ENCODE measurements around the gene ESD.

DNA sequence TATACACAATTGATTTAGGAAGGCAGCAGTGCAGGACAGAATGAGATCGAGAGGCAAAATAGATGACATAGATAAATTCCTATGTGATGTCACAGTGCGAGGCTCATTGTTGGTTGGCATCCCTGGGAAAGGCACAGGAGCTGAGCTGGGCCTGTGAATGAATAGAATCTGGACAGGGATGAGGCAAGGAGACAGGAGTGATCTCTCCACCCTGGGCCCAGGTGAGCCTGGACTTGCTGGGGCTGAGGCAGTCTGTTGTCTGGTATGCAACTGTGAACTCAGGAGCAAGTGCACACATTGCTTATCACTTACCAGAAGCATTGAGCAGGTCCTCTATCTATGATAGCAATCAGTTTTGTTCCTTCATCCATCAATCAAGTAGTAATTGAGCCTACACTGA, 48.2 kb upstream of the ESD start:
- no peak for TF ChIP-seq POLR2A (IDR thresholded peaks at IDR 0.05)
- TF ChIP-seq, protein P1, sequence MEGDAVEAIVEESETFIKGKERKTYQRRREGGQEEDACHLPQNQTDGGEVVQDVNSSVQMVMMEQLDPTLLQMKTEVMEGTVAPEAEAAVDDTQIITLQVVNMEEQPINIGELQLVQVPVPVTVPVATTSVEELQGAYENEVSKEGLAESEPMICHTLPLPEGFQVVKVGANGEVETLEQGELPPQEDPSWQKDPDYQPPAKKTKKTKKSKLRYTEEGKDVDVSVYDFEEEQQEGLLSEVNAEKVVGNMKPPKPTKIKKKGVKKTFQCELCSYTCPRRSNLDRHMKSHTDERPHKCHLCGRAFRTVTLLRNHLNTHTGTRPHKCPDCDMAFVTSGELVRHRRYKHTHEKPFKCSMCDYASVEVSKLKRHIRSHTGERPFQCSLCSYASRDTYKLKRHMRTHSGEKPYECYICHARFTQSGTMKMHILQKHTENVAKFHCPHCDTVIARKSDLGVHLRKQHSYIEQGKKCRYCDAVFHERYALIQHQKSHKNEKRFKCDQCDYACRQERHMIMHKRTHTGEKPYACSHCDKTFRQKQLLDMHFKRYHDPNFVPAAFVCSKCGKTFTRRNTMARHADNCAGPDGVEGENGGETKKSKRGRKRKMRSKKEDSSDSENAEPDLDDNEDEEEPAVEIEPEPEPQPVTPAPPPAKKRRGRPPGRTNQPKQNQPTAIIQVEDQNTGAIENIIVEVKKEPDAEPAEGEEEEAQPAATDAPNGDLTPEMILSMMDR (IDR thresholded peaks at IDR 0.05): no peak

Data from adrenal gland (tissue), 5 donors.